ENCODE measurements around the gene CFTR.

Gene CFTR

GRCh38 chr7:117648203-117648866 lies 168.5 kb downstream of the CFTR start:
- DNase-seq: no peak

- DNase-seq: no peak
Measured at GRCh38 chr7:117652943-117653680, 173.3 kb downstream of the CFTR start.

- DNase-seq: no peak
Measured at GRCh38 chr7:117654780-117655179, 175.0 kb downstream of the CFTR start.

- no peak for DNase-seq
Measured at GRCh38 chr7:117656806-117657205, 177.0 kb downstream of the CFTR start.

GRCh38 chr7:117659531-117660011 lies 179.7 kb downstream of the CFTR start:
- DNase-seq: no peak

GRCh38 chr7:117661328-117661727 lies 181.5 kb downstream of the CFTR start:
- DNase-seq: no peak

- DNase-seq: no peak
Measured at GRCh38 chr7:117664047-117664446, 184.2 kb downstream of the CFTR start.

GRCh38 chr7:117665368-117665767 lies 185.5 kb downstream of the CFTR start:
- DNase-seq: no peak

GRCh38 chr7:117666031-117666430 lies 186.2 kb downstream of the CFTR start:
- DNase-seq: no peak

GRCh38 chr7:117666689-117667088 lies 186.9 kb downstream of the CFTR start:
- DNase-seq: no peak

GRCh38 chr7:117667456-117667855 lies 187.6 kb downstream of the CFTR start:
- no peak for DNase-seq

- DNase-seq: peak in 14 of 51 donors; percentile 0 to 20 (median 5)
Measured at GRCh38 chr7:117669818-117670217, 190.0 kb downstream of the CFTR start.

GRCh38 chr7:117672453-117672852 lies 192.6 kb downstream of the CFTR start:
- no peak for DNase-seq

- peak in 46 of 51 donors; percentile 3 to 83 (median 44) for DNase-seq
Measured at GRCh38 chr7:117673367-117673766, 193.5 kb downstream of the CFTR start.

GRCh38 chr7:117673839-117674238 lies 194.0 kb downstream of the CFTR start:
- peak in 2 of 51 donors; percentile 15 to 44 for DNase-seq

- DNase-seq: no peak
Measured at GRCh38 chr7:117674617-117675016, 194.8 kb downstream of the CFTR start.

- no peak for DNase-seq
Measured at GRCh38 chr7:117675497-117676435, 195.9 kb downstream of the CFTR start.

- DNase-seq: no peak
Measured at GRCh38 chr7:117679120-117679519, 199.3 kb downstream of the CFTR start.

- DNase-seq: no peak
Measured at GRCh38 chr7:117682681-117683385, 203.0 kb downstream of the CFTR start.

- no peak for DNase-seq
Measured at GRCh38 chr7:117683430-117684175, 203.8 kb downstream of the CFTR start.

Measured in hypothalamus (tissue), 51 donors.